Measurements from ENCODE around the gene NOS3. TPM values are rescaled to one million over a fixed set of nuclear protein-coding genes. Genes with fewer than 3 reads are reported as not detected.

NOS3 gene
- total RNA-seq: 10 to 100 TPM in 1 of 2 donors, 1 to 10 TPM in 1; 8.0 to 12.1 TPM

DNA sequence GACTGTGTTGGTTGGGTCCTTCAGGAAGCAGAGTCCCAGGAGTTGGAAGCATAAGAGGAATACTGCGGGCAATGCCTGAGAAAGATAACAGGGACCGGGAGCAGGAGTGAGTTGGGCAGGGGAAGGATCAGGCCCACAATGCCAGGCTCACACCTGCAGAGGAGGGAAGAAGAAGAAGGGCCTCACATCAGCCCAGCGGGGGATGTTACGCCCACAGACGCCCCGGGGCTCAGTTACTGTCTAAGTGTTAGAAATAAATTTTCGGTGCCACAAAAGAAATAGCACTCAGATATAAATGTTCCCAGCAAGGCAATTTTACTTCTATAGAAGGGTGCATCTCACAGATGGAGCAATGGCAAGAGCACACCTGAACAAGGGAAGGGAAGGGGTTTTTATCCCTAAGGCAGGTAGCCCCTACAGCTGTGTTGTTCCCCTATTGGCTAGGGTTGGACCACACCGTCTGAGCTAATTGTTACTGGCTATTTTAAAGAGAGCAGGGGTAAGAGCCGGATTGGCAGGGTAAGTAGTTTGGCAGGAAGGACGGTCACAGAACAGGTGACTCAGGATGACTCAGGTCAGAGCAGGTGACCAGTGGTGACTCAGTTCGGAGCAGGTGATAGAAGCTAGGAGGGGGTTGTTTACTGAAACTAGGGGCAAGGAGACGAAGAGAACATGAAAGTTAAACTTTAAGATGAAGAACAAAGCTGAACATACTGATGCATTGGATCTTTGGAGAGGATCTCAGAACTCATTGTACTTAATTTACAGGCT is at the start of gene NOS3:
NOS3 (plus strand) TSS at position 602 of the 771 bp plus-strand sequence. CDS start 2,787 bp downstream, outside the sequence.
- Mint-ChIP-seq H3K4me3 (no peak within 1 kb of the TSS), H3K27ac (peak within 1 kb of the TSS; percentile 15), H3K4me1 (peaks cover 17% of the 10 kb centered on the region), H3K27me3 (no peaks in the 10 kb centered on the region), H3K36me3 (ENCODE audit: low read depth) (no peaks in the 10 kb centered on the region), H3K9me3 (peaks cover 15% of the 10 kb centered on the region)
- ATAC-seq (replicated peaks): no peak

DNA sequence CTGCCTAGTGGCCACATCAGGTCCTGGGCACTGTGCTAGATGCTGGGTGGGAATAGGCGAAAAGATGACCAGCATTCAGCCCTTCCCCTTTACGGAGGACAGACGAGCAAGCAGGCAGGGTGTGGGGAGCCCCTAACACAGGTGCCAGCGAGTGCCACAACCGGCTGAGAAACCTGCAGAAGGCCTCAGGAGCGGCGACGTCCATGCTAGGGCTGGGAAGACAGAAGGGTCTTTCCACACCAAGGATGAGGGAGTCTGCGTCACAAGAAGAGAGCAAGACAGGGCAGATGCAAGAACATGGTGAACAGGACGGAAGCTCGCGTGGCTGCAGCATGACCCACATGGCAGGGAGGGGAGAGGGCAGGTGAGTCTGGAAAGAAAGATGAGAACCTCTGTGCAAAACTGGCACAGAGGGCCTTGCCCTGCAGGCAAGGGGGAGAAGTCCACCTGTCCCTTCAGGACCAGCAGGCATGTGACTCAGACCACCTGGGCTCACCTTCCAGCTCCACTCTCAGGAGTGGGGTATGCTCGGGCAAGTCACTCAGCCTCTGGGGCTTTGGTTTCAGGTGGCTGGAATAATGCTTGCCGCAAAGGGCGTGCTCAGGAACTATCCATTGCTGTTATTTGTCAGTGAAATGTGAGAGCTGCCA is 49.3 kb upstream of the NOS3 start:
- ATAC-seq (replicated peaks): no peak

DNA sequence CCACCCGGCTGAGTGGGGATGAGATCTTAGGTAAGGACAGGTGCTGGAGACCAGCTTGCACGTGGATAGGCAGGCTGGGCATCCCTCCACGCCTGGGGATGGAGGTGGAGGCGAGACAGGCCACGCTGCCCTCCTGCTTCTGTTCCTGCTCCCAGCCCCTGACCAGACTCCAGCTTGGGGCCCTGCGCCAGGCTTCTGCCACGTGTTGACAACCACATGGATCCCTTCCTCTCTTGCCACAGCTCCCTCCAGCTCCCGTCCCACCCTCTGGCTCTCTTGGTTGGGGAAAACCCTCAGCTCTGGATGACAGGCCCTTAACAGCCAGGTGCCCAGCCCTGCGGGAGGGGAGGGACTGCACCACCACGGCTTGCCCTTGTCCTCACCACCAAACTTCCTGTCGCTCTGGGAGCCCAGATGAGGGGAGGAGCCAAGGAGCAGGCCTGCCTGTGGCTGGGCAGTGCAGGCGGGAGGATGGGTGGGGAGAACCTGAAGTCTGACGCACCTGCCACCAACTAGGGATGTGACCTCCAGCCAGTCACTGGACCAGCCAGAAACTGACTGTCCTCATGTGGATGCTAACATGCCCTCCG is 48.7 kb upstream of the NOS3 start:
- ATAC-seq (replicated peaks): peak; percentile 93
- Mint-ChIP-seq H3K9me3 (no peaks in the 10 kb centered on the region), H3K36me3 (ENCODE audit: low read depth) (no peaks in the 10 kb centered on the region), H3K27ac (no peak overlapping the region), H3K4me3 (peak overlapping the region; percentile 30), H3K4me1 (peaks cover 7% of the 10 kb centered on the region), H3K27me3 (no peaks in the 10 kb centered on the region)

More for the DNA sequence above, 49.3 kb upstream of the NOS3 start:
- H3K27ac Mint-ChIP-seq: no peak overlapping the region
- H3K4me1 Mint-ChIP-seq: peaks cover 7% of the 10 kb centered on the region
- no peaks in the 10 kb centered on the region for H3K36me3 Mint-ChIP-seq (ENCODE audit: low read depth)
- no peaks in the 10 kb centered on the region for H3K27me3 Mint-ChIP-seq
- no peaks in the 10 kb centered on the region for H3K9me3 Mint-ChIP-seq
- peak overlapping the region; percentile 30 for H3K4me3 Mint-ChIP-seq

DNA sequence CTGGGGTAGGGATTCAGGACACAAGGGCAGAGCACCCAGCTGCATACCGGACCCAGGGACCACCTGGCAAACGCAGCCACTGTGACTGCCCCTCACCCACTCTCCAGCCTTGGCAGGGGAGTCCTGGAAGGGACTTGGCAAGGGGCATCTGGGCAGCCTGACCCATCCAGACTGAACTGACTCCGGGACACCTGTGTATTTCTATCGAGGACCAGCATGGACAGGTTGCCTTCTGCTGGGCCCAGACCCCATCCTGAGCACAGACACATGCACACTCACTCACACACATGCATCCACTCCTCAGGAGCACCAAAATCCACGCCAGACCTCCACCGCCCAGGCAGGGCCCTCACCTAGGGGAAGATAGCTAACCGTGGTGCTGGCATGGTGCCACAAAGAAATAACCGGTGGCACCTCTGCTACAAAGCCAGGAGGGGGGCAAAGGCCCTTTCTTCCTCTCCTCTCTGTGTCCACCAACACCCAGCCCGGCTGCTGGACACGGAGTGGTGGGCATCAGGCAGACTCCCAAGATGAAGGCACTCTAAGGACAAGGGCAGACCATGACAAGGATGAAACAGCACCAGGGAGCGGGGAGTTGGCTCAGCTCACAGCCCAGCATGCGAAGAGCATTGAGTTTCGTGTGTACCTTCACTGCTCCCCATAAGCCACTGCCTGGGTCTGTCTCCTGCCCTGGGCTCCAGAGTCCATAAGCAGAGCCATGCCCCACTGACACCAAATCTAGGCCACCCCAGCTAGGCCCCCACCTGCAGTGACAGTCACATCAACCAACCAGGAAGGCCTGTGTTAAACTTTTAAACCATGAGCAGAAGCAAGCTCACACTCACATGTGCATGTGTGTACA is 48.0 kb upstream of the NOS3 start:
- Mint-ChIP-seq H3K36me3 (ENCODE audit: low read depth) (no peaks in the 10 kb centered on the region), H3K4me1 (peaks cover 6% of the 10 kb centered on the region), H3K27me3 (no peaks in the 10 kb centered on the region), H3K9me3 (no peaks in the 10 kb centered on the region), H3K4me3 (peak overlapping the region; percentile 30), H3K27ac (peak overlapping the region; percentile 39)
- no peak for ATAC-seq (replicated peaks)

DNA sequence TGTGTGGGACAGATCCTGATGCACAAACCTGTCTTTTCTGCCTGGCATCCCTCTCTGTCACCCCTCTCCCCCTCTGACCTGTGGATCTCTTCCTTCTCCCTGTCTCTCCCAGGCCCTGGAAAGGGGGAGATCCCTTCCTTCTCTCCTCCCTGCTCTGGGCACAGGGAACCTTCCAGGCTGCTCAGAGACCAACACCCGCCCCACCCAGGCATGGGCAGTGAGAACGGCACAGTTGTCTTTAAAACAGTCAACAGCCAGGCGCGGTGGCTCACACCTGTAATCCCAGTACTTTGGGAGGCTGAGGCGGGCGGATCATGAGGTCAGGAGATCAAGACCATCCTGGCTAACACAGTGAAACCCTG is 47.4 kb upstream of the NOS3 start:
- no peak for ATAC-seq (replicated peaks)
- no peaks in the 10 kb centered on the region for H3K36me3 Mint-ChIP-seq (ENCODE audit: low read depth)
- peak overlapping the region; percentile 39 for H3K27ac Mint-ChIP-seq
- H3K4me3 Mint-ChIP-seq: no peak overlapping the region
- no peaks in the 10 kb centered on the region for H3K9me3 Mint-ChIP-seq
- no peaks in the 10 kb centered on the region for H3K4me1 Mint-ChIP-seq
- H3K27me3 Mint-ChIP-seq: no peaks in the 10 kb centered on the region

DNA sequence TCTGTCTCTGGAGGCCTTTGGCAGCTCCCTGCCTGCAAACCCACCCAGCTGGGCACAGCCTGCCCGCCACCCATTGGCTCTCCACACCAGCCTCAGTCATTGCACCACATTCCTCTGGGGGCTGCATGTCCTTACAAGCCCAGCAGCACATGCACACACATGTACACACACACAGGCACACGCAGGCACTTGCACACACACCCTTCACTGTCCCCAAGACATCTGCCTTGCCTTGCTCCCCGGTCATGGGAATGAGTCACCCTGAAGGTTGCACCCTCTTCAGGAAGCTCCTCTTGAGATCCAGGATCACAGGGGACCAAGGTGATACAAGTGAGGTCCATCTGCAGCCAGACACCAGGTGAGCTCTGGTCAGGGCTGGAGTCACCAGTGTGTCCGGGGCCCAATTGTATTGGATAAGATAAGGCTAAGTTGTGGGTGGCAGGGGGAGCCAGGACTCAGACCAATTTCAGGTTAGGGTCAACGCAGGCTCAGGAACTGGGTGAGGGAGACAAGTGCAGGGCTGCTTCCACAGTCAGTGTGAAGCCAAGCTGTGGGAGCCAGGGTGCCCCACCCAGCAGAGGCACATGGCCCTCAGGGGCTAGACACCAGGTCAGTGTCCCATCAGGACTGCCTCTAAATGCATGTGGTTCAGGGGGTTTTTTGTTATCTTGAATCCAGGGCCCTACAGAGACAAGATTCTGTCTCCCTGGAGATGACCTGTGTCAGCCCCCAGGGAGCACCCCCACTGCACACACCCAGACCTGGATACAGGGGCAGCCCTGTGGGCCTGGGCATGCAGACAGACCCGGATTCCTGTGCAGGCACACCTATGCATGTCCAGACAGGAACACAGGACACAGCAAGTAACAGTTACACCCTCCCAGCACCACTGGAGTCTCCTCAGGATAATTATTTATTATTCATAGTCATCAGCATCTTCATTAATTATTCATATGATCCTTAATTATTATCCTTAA is 46.5 kb upstream of the NOS3 start:
- Mint-ChIP-seq H3K36me3 (ENCODE audit: low read depth) (no peaks in the 10 kb centered on the region), H3K4me1 (no peaks in the 10 kb centered on the region), H3K27ac (no peak overlapping the region), H3K27me3 (no peaks in the 10 kb centered on the region), H3K9me3 (no peaks in the 10 kb centered on the region), H3K4me3 (no peak overlapping the region)
- ATAC-seq (replicated peaks): no peak

DNA sequence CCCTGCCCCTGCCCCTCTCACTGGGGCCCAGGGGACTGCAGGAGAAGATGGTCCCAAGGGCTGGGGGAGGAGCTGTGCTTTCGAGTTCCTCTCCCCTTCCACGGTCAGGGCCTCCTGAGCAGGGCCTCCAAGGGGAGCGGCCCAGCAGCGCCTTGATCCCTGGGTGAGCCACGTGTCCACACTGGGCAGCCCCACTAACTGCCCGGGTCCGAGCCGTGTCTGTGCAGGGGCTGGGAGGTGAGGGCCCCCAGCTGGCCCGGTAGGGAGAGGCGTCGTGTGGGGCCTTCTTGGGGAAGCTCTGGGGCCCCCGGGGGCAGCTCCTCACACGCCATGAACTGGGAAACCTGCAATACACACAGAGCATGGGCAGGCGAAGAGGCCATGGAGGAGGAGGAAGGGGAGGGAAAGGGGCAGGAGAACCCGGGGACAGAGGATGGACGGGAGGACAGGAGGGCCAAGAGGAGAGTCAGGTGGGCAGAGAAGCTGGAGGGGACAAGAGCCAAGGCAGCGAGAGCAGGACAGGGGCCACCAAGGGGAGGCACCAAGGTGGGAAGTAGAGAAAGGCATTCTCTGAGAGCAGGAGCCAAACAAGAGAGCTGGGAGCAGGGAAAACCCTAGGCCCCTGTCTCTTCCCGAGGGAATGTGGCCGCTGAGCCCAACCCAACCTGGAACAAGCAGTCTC is 45.5 kb upstream of the NOS3 start:
- Mint-ChIP-seq H3K4me1 (no peaks in the 10 kb centered on the region), H3K27ac (no peak overlapping the region), H3K4me3 (no peak overlapping the region), H3K36me3 (ENCODE audit: low read depth) (no peaks in the 10 kb centered on the region), H3K27me3 (no peaks in the 10 kb centered on the region), H3K9me3 (no peaks in the 10 kb centered on the region)
- no peak for ATAC-seq (replicated peaks)

DNA sequence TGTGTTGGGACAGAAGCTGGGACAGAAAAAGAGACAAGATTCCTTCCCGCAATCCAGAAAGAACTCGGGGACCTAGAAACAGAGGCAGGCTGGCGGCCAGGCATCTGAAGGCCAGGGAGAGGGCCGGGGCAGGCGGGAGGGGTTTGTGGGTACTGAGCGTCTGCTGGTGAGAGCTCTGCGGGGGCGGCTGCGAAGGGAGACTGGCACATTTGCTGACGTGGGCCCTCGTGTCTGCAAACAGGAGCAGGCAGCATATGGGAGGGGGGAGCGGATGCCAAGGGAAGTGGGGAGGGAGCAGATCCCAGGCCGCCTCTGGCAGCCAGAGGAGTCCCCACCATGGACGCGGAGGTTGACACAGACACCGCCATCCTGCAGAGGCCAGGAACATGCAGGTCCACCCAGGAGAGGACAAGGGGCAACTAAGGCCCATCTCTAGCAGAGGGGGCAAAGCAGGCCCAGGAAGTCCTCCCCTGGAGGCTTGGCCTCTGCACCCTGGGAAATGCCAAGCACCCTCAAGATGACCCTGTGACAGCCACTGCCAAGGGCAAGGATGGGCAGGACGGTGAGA is 44.9 kb upstream of the NOS3 start:
- no peaks in the 10 kb centered on the region for H3K9me3 Mint-ChIP-seq
- H3K27me3 Mint-ChIP-seq: no peaks in the 10 kb centered on the region
- H3K4me3 Mint-ChIP-seq: no peak overlapping the region
- ATAC-seq (replicated peaks): no peak
- H3K36me3 Mint-ChIP-seq (ENCODE audit: low read depth): no peaks in the 10 kb centered on the region
- H3K27ac Mint-ChIP-seq: no peak overlapping the region
- H3K4me1 Mint-ChIP-seq: no peaks in the 10 kb centered on the region

DNA sequence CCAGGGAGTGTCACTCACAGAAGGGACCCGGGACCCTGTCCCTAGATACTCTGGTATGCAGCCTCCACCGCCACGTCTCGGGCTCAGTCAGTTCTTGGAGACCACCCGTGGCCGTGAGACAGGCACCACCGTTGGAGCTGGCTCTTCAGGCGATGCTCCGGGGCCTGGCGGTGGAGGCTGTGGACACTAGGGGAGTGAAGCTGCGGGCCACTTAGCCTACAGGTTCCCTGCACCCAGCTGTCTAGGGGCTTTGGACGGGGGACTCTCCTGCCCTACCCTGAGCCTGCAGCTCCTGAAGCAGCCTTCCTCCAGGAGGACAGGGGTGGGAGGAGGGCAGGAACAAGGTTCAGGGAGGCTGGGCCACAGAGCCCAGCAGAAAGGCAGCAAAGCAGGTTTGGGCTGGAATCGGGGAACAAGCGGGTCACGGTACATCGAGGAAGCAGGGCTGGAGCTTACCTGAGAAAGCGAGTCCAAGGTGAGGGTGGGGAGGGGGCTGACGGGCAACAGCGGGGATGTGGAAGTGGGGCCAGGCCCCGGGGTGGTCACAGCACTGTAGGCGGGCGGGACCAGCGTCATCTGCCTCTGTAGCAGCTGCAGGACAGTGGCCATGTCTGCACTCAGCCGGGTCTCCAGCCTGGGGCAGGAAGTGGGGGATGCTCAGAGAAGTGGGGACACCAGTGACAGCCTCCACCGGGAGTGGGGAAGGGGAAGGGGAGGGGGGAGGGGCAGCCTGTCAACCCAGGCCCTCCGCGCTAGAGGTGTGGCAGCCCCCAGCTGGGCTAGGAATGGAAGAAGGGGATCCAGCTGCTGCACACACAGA is 44.2 kb upstream of the NOS3 start:
- Mint-ChIP-seq H3K4me3 (no peak overlapping the region), H3K27me3 (no peaks in the 10 kb centered on the region), H3K27ac (no peak overlapping the region), H3K36me3 (ENCODE audit: low read depth) (no peaks in the 10 kb centered on the region), H3K4me1 (no peaks in the 10 kb centered on the region), H3K9me3 (no peaks in the 10 kb centered on the region)
- no peak for ATAC-seq (replicated peaks)

DNA sequence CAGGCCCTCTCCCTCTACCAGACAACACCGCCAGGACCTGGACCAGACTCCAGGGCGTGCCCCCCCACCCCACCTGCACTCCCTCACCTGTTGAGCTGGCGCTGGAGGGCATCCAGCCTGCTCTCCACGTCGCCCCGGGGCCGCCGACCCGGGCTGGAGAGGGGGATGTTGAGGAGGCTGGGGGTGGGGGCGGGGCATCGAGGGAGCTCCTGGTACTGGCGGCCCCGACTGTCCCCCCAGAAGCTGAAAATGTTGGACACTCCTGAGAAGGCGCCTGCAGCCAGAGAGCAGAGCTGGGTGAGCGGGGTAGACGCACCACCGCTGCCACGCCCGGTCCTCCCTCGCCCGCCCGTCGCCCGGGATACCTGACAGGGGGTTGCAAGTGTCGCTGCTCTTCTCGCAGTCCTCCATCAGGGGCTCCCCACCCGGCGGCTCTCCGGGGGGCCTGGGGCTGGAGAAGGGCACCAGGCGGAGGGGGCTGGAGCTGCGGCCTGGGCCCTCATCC is 43.5 kb upstream of the NOS3 start:
- Mint-ChIP-seq H3K36me3 (ENCODE audit: low read depth) (no peaks in the 10 kb centered on the region), H3K27ac (no peak overlapping the region), H3K4me1 (no peaks in the 10 kb centered on the region), H3K4me3 (no peak overlapping the region), H3K9me3 (no peaks in the 10 kb centered on the region), H3K27me3 (no peaks in the 10 kb centered on the region)
- no peak for ATAC-seq (replicated peaks)

DNA sequence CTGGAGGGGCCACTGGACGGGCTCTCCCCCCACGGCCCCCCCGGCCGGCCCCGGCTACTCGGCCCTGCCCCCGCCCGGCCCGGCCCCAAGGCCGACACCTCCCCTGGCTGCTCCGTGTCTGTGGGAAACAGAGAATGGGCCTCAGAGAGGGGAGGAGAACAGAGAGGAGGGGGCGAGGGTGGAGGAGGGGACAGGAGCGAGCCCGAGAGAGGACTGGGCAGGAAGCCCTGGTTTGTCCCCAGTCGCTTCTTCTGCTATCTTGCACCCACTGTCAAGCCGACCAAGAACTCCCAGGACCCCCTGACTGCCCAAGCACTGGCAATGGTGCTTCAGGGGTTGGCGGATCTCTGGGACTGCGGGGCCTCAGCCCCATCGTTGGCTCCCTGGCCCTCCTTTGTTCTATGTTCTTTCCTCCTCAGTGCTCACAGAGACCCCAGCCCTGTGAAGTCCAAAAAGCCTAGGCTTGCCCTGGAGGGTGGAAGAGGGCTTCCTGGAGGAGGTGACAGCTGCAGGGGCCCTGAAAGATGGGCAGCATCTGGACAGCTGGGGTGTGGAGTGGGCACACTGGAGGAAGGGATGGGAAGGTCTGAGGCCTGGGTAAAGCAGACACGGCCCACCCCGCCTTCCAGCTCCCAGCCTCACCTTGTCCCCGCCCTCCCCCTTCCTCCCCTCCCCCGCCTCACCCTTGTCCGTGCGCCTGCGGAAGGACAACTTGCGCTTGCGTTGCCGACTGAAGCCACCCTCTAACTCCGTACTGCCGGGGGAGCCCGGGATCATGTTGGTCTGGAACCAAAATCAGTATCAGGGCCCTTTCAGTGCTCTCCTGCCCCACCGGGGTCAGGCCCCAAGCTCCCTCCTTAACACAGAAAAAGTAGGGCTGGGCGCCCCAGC is 42.8 kb upstream of the NOS3 start:
- no peak for ATAC-seq (replicated peaks)
- no peak overlapping the region for H3K4me3 Mint-ChIP-seq
- no peak overlapping the region for H3K27ac Mint-ChIP-seq
- H3K9me3 Mint-ChIP-seq: no peaks in the 10 kb centered on the region
- no peaks in the 10 kb centered on the region for H3K4me1 Mint-ChIP-seq
- no peaks in the 10 kb centered on the region for H3K27me3 Mint-ChIP-seq
- H3K36me3 Mint-ChIP-seq (ENCODE audit: low read depth): no peaks in the 10 kb centered on the region

Measured in activated T-helper 17 cell treated with anti-CD3 and anti-CD28 coated beads, Interleukin-2, amount 50 U/mL, for 72 hours (primary cell).